HepG2 (cell line): ENCODE data around the gene ZKSCAN1. TPM values are rescaled to one million over a fixed set of nuclear protein-coding genes. Genes with fewer than 3 reads are reported as not detected.

Source experiments
- ATAC-seq: fragments of 200-7000 bp; cut with Tn5 transposase; 3 replicates; pipeline ENCODE4 v1.9.1; 2020; ENCODE audit warnings: mild to moderate bottlenecking, moderate library complexity
- BruUV-seq: library from RNA; stranded (reverse); fragments of 400-500 nt; replicated peaks from 2 replicates; lab custom pipeline; 2021; lab: Mats Ljungman, UMichigan
- CTCF ChIA-PET: fragments of 300-600 bp; formaldehyde crosslinking; extraction: SDS; loops from one replicate; lab custom pipeline; 2021; ENCODE audit warnings: low total read pairs, inconsistent platforms, low intra/inter-chr PET ratio; lab: Yijun Ruan, JAX
- POLR2A ChIA-PET: fragments of 350-600 bp; sonication (Branson Sonifier 250); formaldehyde crosslinking; loops from one replicate; lab custom pipeline; 2020; ENCODE audit warnings: antibody characterized with exemption, inconsistent platforms; lab: Yijun Ruan, JAX
- DNase-seq: peaks from one replicate; pipeline ENCODE4 v3.0.0-alpha.2; 2015; ENCODE audit warnings: low spot score
- FAIRE-seq: peaks from 3 replicates; lab custom pipeline; 2011; peaks lifted over from hg19 to GRCh38; lab: Jason Lieb, UNC
- H2AFZ ChIP-seq: one replicate; pipeline ENCODE4 v1.6.1; 2011; ENCODE audit warnings: low read length, inconsistent platforms
- H3K27ac ChIP-seq: fragments of 300-600 bp; 3 replicates; pipeline ENCODE4 v1.8.0; 2011; ENCODE audit warnings: mixed run types, mild to moderate bottlenecking, mixed read lengths, low read length, inconsistent platforms; ENCODE audit not compliant: insufficient read depth; ENCODE audit errors: extremely low read length
- H3K27me3 ChIP-seq, 2 experiments: fragments of 200-600 bp in 1 of 2; 2 replicates in 1 of 2; 3 replicates in 1 of 2; pipeline versions ENCODE4 v1.6.0 to v1.8.0; 2011; ENCODE audit warnings: low read length in 2 of 2, mild to moderate bottlenecking in 2 of 2, moderate library complexity in 2 of 2, inconsistent platforms in 1 of 2; ENCODE audit not compliant: insufficient read depth in 2 of 2, control insufficient read depth in 1 of 2
- H3K36me3 ChIP-seq, 2 experiments: fragments of 200-600 bp in 1 of 2; replicated peaks in 1 of 2; 2 replicates in 1 of 2; 3 replicates in 1 of 2; pipeline versions ENCODE4 v1.5.1 to v1.8.0; 2011; ENCODE audit warnings: low read length in 2 of 2, inconsistent platforms in 1 of 2; ENCODE audit not compliant: insufficient read depth in 2 of 2, control insufficient read depth in 1 of 2
- H3K4me1 ChIP-seq: 2 replicates; pipeline ENCODE4 v1.5.1; 2012; ENCODE audit warnings: low read length, inconsistent platforms; ENCODE audit not compliant: insufficient read depth
- H3K4me2 ChIP-seq: 2 replicates; pipeline ENCODE4 v1.6.0; 2011; ENCODE audit warnings: low read depth, low read length, inconsistent platforms
- H3K4me3 ChIP-seq, 3 experiments: fragments of 200-600 bp in 1 of 3; sonication (generic), shearing (Covaris generic) in 1 of 3; replicated peaks in 1 of 3; 2 replicates each; pipeline ENCODE4 v1.5.1; 2011 to 2016; ENCODE audit warnings: low read length in 3 of 3, inconsistent platforms in 2 of 3, low read depth in 2 of 3, mild to moderate bottlenecking in 2 of 3, control low read depth in 1 of 3, mixed read lengths in 1 of 3; ENCODE audit not compliant: insufficient read depth in 1 of 3
- H3K79me2 ChIP-seq: one replicate; pipeline ENCODE4 v1.6.1; 2011; ENCODE audit warnings: low read length, inconsistent platforms; ENCODE audit not compliant: insufficient read depth
- H3K9ac ChIP-seq: 2 replicates; pipeline ENCODE4 v1.6.0; 2011; ENCODE audit warnings: mild to moderate bottlenecking, low read depth, low read length, inconsistent platforms; ENCODE audit not compliant: insufficient read depth
- H3K9me3 ChIP-seq: 2 replicates; pipeline ENCODE4 v1.5.1; 2012; ENCODE audit warnings: mild to moderate bottlenecking, low read length
- H4K20me1 ChIP-seq: 2 replicates; pipeline ENCODE4 v1.6.0; 2011; ENCODE audit warnings: inconsistent platforms, mild to moderate bottlenecking, low read length, moderate library complexity; ENCODE audit not compliant: insufficient read depth
- BCL6 ChIP-seq: IDR thresholded peaks from 2 replicates; pipeline ENCODE4 v1.6.1; 2016; ENCODE audit warnings: missing genetic modification reagents, missing compliant biosample characterization
- ISX ChIP-seq: sonication (generic); formaldehyde crosslinking; conservative IDR thresholded peaks from 2 replicates; pipeline ENCODE4 v1.5.0; 2020; ENCODE audit warnings: missing genetic modification reagents
- MTA1 ChIP-seq: sonication (generic); formaldehyde crosslinking; IDR thresholded peaks from 2 replicates; pipeline ENCODE4 v1.4.0; 2020; ENCODE audit warnings: missing genetic modification reagents, mild to moderate bottlenecking, borderline replicate concordance
- MZF1 ChIP-seq: sonication (generic); formaldehyde crosslinking; IDR thresholded peaks from 2 replicates; pipeline ENCODE4 v1.8.1; 2023; ENCODE audit warnings: mild to moderate bottlenecking, missing genetic modification reagents, borderline replicate concordance
- NFE2L2 ChIP-seq: fragments of 150-350 bp; IDR thresholded peaks from 2 replicates; pipeline ENCODE4 v1.6.1; 2014; ENCODE audit warnings: low read length
- RFX1 ChIP-seq: fragments of 450-650 bp; IDR thresholded peaks from 2 replicates; pipeline ENCODE4 v1.6.1; 2017
- SATB2 ChIP-seq: sonication (generic); formaldehyde crosslinking; IDR thresholded peaks from 2 replicates; pipeline ENCODE4 v1.5.0; 2020; ENCODE audit warnings: missing genetic modification reagents
- ZNF556 ChIP-seq: sonication (generic); formaldehyde crosslinking; IDR thresholded peaks from 2 replicates; pipeline ENCODE4 v1.4.0; 2020; ENCODE audit warnings: mild to moderate bottlenecking, missing genetic modification reagents, borderline replicate concordance
- ZNF562 ChIP-seq: sonication (generic); formaldehyde crosslinking; IDR thresholded peaks from 2 replicates; pipeline ENCODE4 v1.8.0; 2022; ENCODE audit warnings: missing genetic modification reagents, borderline replicate concordance
- ZNF703 ChIP-seq: sonication (generic); formaldehyde crosslinking; IDR thresholded peaks from 2 replicates; pipeline ENCODE4 v1.5.1; 2020; ENCODE audit warnings: missing genetic modification reagents, mild to moderate bottlenecking, moderate library complexity, borderline replicate concordance
- ZNF883 ChIP-seq: sonication (generic); formaldehyde crosslinking; IDR thresholded peaks from 2 replicates; pipeline ENCODE4 v1.5.1; 2020; ENCODE audit warnings: mild to moderate bottlenecking, missing genetic modification reagents; ENCODE audit errors: not compliant biosample characterization
- ZSCAN31 ChIP-seq: sonication (generic); formaldehyde crosslinking; IDR thresholded peaks from 2 replicates; pipeline ENCODE4 v1.5.0; 2020; ENCODE audit warnings: low read depth, mild to moderate bottlenecking, missing genetic modification reagents
- WGBS: methylation state at CpG from one replicate; pipeline ENCODE4 v1.1.6; 2017; ENCODE audit warnings: low lambda C conversion rate; 5-methylcytosine and 5-hydroxymethylcytosine counted together
- in situ Hi-C: cut with HindIII; loops from 2 replicates; pipeline ENCODE4 v1.10.0; 2017; ENCODE audit warnings: low pct_unique_long_range_greater_than_20kb; ENCODE audit not compliant: extremely low pct_ligation_motif_present
- intact Hi-C: fragments of 100-400 bp; cut with micrococcal nuclease; formaldehyde crosslinking; loops from one replicate; pipeline ENCODE4 v1.10.0; 2022; ENCODE audit not compliant: unreplicated experiment
- polyA plus RNA-seq, 8 experiments: library from polyadenylated mRNA; depleted of rRNA in 3 of 8; stranded (reverse) in 7 of 8; unstranded in 1 of 8; fragments of >200 nt; fragmentation: Illumina TruSeq in 4 of 8; extraction: Trizol in 4 of 8; gene quantifications; 2 replicates each; pipeline versions ENCODE4 v1.2.1 to v1.2.3, GENCODE V29; 2011 to 2016; ENCODE audit warnings: low read depth in 4 of 8, missing spikeins in 1 of 8, mixed read lengths in 1 of 8; ENCODE audit not compliant: insufficient read depth in 1 of 8
- total RNA-seq, 5 experiments: library from RNA; depleted of rRNA; stranded (reverse); fragments of >200 nt; fragmentation: Illumina TruSeq; extraction: Trizol; gene quantifications; 2 replicates each; pipeline ENCODE4 v1.2.3, GENCODE V29; 2016; ENCODE audit warnings: low read depth in 1 of 5
- TF ChIP-seq, protein P1 (sequence below): sonication (generic); formaldehyde crosslinking; IDR thresholded peaks from 2 replicates; pipeline ENCODE4 v1.5.0; 2020; ENCODE audit warnings: mild to moderate bottlenecking, missing genetic modification reagents
- TF ChIP-seq, protein P2 (sequence below): sonication (generic); formaldehyde crosslinking; IDR thresholded peaks from 2 replicates; pipeline ENCODE4 v1.5.0; 2020; ENCODE audit warnings: mild to moderate bottlenecking, low read depth, missing genetic modification reagents, borderline replicate concordance
- TF ChIP-seq, protein P3 (sequence below): sonication (generic); formaldehyde crosslinking; IDR thresholded peaks from 2 replicates; pipeline ENCODE4 v1.4.0; 2020; ENCODE audit warnings: missing genetic modification reagents

The ZKSCAN1 gene
- total and polyA plus RNA-seq, 2 of the 13 experiments (the other 11 are each of a cell fraction or from before 2014, with no cell fraction given): 46.4 to 60.6 TPM

DNA sequence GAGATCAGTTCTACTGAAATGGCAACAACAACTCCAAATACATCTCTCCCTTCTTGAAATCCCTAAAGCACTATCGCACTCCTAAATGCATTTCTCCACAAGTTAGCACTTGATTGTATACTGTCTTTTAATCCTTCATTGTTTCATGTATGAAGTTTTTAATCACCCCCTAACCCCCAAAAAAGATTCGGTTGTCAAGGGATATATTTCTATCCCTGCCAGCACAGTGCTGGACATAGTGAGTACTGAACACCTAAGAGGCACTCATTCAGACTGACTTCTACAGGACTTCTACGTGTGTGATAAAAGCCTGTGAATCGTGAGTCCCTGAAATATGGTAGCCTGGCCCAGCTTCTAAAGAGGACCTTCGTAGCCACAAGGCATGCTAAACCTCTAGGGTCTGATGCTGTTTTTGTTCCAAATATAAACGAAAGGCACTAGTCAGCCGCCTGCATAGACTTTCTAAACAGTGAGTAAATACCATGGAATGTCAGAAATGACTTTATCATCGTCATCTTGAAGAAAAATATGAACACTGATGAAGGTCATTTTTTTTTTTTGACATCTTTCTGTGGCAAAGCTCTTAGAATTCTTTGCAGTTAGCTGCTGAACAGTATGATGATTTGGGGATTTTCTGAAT lies 19.6 kb downstream of the ZKSCAN1 start:
- ChIA-PET CTCF (no interaction called here), POLR2A (interaction anchor here (0.8 to 1.4 kb wide), 4 partner anchors 18 to 45 kb away, joined by 3 read pairs; no protein-coding TSS in a partner anchor)
- Histone ChIP-seq H3K4me2 (no peak overlapping the region), H2AFZ (no peak overlapping the region), H3K4me3 (no peak overlapping the region), H3K79me2 (peaks cover 4% of the 10 kb centered on the region), H3K9ac (no peak overlapping the region), H3K36me3 (peaks cover 20 to 53% of the 10 kb centered on the region in 2 experiments), H3K27me3 (no peaks in the 10 kb centered on the region), H4K20me1 (no peaks in the 10 kb centered on the region), H3K9me3 (no peaks in the 10 kb centered on the region), H3K27ac (peak overlapping the region; percentile 17), H3K4me1 (peaks cover 46% of the 10 kb centered on the region)
- FAIRE-seq (no peak), ATAC-seq (no peak), DNase-seq (no peak)
- intact Hi-C loops (no loop called here), in situ Hi-C loops (no loop called here)
- 88% methylated on average over 8 of the region's 8 CpGs for whole genome bisulfite sequencing
- BruUV-seq: no TSS peak
- TF ChIP-seq ISX (no peak), BCL6 (no peak), ZNF562 (CRISPR knock-in tag) (no peak), ZNF883 (CRISPR knock-in tag) (no peak), ZSCAN31 (CRISPR knock-in tag) (no peak), MTA1 (CRISPR knock-in tag) (no peak), MZF1 (CRISPR knock-in tag) (no peak), NFE2L2 (no peak), SATB2 (no peak), ZNF703 (CRISPR knock-in tag) (no peak), RFX1 (no peak), ZNF556 (CRISPR knock-in tag) (no peak)
- TF ChIP-seq, protein P1, sequence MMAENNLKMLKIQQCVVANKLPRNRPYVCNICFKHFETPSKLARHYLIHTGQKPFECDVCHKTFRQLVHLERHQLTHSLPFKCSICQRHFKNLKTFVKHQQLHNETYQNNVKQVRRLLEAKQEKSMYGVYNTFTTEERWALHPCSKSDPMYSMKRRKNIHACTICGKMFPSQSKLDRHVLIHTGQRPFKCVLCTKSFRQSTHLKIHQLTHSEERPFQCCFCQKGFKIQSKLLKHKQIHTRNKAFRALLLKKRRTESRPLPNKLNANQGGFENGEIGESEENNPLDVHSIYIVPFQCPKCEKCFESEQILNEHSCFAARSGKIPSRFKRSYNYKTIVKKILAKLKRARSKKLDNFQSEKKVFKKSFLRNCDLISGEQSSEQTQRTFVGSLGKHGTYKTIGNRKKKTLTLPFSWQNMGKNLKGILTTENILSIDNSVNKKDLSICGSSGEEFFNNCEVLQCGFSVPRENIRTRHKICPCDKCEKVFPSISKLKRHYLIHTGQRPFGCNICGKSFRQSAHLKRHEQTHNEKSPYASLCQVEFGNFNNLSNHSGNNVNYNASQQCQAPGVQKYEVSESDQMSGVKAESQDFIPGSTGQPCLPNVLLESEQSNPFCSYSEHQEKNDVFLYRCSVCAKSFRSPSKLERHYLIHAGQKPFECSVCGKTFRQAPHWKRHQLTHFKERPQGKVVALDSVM: no peak
- TF ChIP-seq, protein P2, sequence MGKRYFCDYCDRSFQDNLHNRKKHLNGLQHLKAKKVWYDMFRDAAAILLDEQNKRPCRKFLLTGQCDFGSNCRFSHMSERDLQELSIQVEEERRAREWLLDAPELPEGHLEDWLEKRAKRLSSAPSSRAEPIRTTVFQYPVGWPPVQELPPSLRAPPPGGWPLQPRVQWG (CRISPR knock-in tag): no peak
- TF ChIP-seq, protein P3, sequence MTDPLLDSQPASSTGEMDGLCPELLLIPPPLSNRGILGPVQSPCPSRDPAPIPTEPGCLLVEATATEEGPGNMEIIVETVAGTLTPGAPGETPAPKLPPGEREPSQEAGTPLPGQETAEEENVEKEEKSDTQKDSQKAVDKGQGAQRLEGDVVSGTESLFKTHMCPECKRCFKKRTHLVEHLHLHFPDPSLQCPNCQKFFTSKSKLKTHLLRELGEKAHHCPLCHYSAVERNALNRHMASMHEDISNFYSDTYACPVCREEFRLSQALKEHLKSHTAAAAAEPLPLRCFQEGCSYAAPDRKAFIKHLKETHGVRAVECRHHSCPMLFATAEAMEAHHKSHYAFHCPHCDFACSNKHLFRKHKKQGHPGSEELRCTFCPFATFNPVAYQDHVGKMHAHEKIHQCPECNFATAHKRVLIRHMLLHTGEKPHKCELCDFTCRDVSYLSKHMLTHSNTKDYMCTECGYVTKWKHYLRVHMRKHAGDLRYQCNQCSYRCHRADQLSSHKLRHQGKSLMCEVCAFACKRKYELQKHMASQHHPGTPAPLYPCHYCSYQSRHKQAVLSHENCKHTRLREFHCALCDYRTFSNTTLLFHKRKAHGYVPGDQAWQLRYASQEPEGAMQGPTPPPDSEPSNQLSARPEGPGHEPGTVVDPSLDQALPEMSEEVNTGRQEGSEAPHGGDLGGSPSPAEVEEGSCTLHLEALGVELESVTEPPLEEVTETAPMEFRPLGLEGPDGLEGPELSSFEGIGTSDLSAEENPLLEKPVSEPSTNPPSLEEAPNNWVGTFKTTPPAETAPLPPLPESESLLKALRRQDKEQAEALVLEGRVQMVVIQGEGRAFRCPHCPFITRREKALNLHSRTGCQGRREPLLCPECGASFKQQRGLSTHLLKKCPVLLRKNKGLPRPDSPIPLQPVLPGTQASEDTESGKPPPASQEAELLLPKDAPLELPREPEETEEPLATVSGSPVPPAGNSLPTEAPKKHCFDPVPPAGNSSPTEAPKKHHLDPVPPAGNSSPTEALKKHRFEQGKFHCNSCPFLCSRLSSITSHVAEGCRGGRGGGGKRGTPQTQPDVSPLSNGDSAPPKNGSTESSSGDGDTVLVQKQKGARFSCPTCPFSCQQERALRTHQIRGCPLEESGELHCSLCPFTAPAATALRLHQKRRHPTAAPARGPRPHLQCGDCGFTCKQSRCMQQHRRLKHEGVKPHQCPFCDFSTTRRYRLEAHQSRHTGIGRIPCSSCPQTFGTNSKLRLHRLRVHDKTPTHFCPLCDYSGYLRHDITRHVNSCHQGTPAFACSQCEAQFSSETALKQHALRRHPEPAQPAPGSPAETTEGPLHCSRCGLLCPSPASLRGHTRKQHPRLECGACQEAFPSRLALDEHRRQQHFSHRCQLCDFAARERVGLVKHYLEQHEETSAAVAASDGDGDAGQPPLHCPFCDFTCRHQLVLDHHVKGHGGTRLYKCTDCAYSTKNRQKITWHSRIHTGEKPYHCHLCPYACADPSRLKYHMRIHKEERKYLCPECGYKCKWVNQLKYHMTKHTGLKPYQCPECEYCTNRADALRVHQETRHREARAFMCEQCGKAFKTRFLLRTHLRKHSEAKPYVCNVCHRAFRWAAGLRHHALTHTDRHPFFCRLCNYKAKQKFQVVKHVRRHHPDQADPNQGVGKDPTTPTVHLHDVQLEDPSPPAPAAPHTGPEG: no peak
